K562 (cell line): ENCODE data around the gene MED31.

Experiments used
- AFF4 ChIP-seq: sonication (generic); formaldehyde crosslinking; IDR thresholded peaks from 2 replicates; pipeline ENCODE4 v1.8.0; 2023; ENCODE audit warnings: mild to moderate bottlenecking, missing genetic modification reagents
- ATF6 ChIP-seq: sonication (generic); formaldehyde crosslinking; IDR thresholded peaks from 2 replicates; pipeline ENCODE4 v1.4.0; 2020; ENCODE audit warnings: mild to moderate bottlenecking, missing genetic modification reagents
- BRCA1 ChIP-seq, 2 experiments: fragments of 450-650 bp in 1 of 2; sonication (generic) in 1 of 2; formaldehyde crosslinking in 1 of 2; IDR thresholded peaks; 2 replicates each; pipeline versions ENCODE4 v1.5.0 to v1.6.1; 2017 to 2020; ENCODE audit warnings: mild to moderate bottlenecking in 1 of 2, missing genetic modification reagents in 1 of 2
- EP300 ChIP-seq: IDR thresholded peaks from 2 replicates; pipeline ENCODE4 v1.6.1; 2012; ENCODE audit warnings: low read length, improper control_type of control experiment
- FIP1L1 ChIP-seq: fragments of 200-400 bp; formaldehyde crosslinking; IDR thresholded peaks from 2 replicates; pipeline ENCODE4 v1.6.1; 2018; ENCODE audit warnings: mild to moderate bottlenecking, low read depth, low read length; ENCODE audit not compliant: poor library complexity, severe bottlenecking
- HNRNPL ChIP-seq: fragments of 200-400 bp; formaldehyde crosslinking; IDR thresholded peaks from 2 replicates; pipeline ENCODE4 v1.6.1; 2017; ENCODE audit warnings: low read depth, mild to moderate bottlenecking, low read length
- HNRNPUL1 ChIP-seq: fragments of 200-400 bp; formaldehyde crosslinking; IDR thresholded peaks from 2 replicates; pipeline ENCODE4 v1.6.1; 2017; ENCODE audit warnings: low read length
- KLF13 ChIP-seq: fragments of 450-650 bp; IDR thresholded peaks from 2 replicates; pipeline ENCODE4 v1.6.1; 2016; ENCODE audit warnings: missing genetic modification characterization, low read depth, mild to moderate bottlenecking, missing compliant biosample characterization, moderate library complexity, borderline replicate concordance
- MAZ ChIP-seq, 2 experiments: fragments of 450-650 bp in 1 of 2; sonication (generic) in 1 of 2; formaldehyde crosslinking; IDR thresholded peaks in 1 of 2; conservative IDR thresholded peaks in 1 of 2; 2 replicates each; pipeline versions ENCODE4 v1.4.0 to v1.5.0; 2020; ENCODE audit warnings: mild to moderate bottlenecking in 1 of 2, missing genetic modification reagents in 1 of 2
- NFATC3 ChIP-seq: fragments of 450-650 bp; IDR thresholded peaks from 2 replicates; pipeline ENCODE4 v1.6.1; 2017; ENCODE audit warnings: mild to moderate bottlenecking
- NFRKB ChIP-seq: fragments of 450-650 bp; IDR thresholded peaks from 2 replicates; pipeline ENCODE4 v1.6.1; 2016; ENCODE audit warnings: low read depth
- SFPQ ChIP-seq: fragments of 200-400 bp; formaldehyde crosslinking; IDR thresholded peaks from 2 replicates; pipeline ENCODE4 v1.6.1; 2017; ENCODE audit warnings: mild to moderate bottlenecking, low read depth, low read length, moderate library complexity

GRCh38 chr17:6596511-6596910 lies 54.9 kb downstream of the MED31 start:
- TF ChIP-seq AFF4 (CRISPR knock-in tag) (no peak), BRCA1 (IDR thresholded peaks at IDR 0.05) (no peak), BRCA1 (CRISPR knock-in tag; IDR thresholded peaks at IDR 0.05) (no peak), MAZ (CRISPR knock-in tag; conservative IDR thresholded peaks at IDR 0.05 in 1 of 2, IDR thresholded peaks at IDR 0.05 in 1 of 2) (no peak), NFATC3 (no peak), FIP1L1 (no peak), ATF6 (CRISPR knock-in tag) (no peak), NFRKB (no peak), HNRNPL (no peak), SFPQ (no peak), HNRNPUL1 (no peak), EP300 (no peak), KLF13 (tag) (no peak)
